Fibroblast of pulmonary artery (primary cell): ENCODE data around the gene ANKIB1.
A peak's percentile ranks its signal among the peaks of the same experiment; 100 is the strongest.
"Not testable (repeated sequence)": the region's sequence is repeated elsewhere in the genome, so short reads cannot be mapped to it uniquely, and the experiment has no call there.

Experiments
- DNase-seq: peaks from one replicate; pipeline ENCODE4 v3.0.0-alpha.2; 2010; ENCODE audit warnings: low read depth
- H3K4me3 ChIP-seq: replicated peaks from 2 replicates; pipeline ENCODE4 v1.5.1; 2011; ENCODE audit warnings: low read depth, mild to moderate bottlenecking, control low read depth, low read length, moderate library complexity
- TF ChIP-seq, protein P1 (sequence below): IDR thresholded peaks from 2 replicates; pipeline ENCODE4 v1.5.1; 2011; ENCODE audit warnings: mild to moderate bottlenecking, control low read depth, low read length, inconsistent platforms; ENCODE audit errors: missing control alignments

Gene ANKIB1

GRCh38 chr7:92397542-92397941 is 151.8 kb downstream of the ANKIB1 start:
- H3K4me3 ChIP-seq, result no peak overlapping the region
- no peak for DNase-seq
- TF ChIP-seq, protein P1, sequence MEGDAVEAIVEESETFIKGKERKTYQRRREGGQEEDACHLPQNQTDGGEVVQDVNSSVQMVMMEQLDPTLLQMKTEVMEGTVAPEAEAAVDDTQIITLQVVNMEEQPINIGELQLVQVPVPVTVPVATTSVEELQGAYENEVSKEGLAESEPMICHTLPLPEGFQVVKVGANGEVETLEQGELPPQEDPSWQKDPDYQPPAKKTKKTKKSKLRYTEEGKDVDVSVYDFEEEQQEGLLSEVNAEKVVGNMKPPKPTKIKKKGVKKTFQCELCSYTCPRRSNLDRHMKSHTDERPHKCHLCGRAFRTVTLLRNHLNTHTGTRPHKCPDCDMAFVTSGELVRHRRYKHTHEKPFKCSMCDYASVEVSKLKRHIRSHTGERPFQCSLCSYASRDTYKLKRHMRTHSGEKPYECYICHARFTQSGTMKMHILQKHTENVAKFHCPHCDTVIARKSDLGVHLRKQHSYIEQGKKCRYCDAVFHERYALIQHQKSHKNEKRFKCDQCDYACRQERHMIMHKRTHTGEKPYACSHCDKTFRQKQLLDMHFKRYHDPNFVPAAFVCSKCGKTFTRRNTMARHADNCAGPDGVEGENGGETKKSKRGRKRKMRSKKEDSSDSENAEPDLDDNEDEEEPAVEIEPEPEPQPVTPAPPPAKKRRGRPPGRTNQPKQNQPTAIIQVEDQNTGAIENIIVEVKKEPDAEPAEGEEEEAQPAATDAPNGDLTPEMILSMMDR, result no peak

DNA sequence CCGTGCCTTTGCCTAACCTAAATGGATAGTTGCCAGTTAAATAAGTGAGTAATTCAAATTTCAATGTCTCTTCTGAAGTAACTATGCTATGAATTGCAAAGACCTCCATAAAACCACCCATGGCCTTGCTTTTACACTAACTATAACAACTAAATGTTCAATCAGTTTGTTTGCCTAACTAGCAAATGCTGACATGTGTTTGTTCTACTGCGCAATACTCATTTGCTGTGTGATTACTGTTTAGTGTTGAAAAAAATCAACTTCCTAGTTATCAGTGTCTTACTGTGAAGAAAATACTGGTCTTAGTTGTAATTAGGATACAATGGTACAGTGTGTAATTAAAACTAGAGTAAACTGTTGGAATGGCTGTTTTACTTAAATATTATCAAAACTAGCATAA is 154.2 kb downstream of the ANKIB1 start:
- no peak for DNase-seq
- TF ChIP-seq, protein P1, result no peak
- H3K4me3 ChIP-seq, result no peak overlapping the region

DNA sequence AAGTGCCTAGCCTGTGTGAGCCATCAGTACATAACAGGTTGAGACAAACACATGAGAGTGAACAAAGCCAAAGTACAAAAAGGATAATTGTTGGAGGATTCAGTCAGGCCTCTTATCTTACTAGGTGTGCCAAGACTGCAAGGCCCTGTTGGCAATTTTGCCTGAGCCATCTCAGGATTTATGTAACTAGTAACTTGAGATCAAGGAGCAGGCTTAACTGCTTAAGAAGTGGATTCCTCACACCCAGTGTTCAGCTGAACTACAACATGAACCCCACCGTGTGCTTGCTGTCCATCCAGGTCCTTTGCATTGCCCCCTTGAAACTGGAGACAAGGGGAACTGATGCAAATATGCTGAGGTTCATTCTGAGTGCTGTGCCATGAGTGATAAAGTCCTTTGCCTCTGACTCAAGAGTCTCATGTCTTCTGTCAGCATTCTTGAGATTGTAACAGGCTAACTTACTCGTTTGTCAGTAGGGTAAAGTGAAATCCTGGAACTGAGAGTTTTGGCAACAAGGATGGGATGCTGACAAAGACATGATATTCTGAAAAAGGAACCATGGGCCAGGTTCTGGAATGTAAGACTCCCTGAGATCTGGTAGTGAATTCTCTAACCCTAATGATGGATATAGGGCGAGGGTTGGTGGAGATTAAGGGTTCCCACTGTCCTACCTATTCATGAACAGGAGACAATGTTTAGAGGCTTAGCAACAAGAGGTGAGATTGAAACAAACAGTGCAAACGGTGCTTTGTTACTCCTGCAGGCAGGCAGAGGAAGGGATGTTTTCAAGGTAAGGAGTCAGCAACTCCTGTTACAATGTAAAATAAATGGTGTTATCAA is 157.4 kb downstream of the ANKIB1 start:
- peak; percentile 30 for DNase-seq
- H3K4me3 ChIP-seq, result no peak overlapping the region
- TF ChIP-seq, protein P1, result no peak

GRCh38 chr7:92403760-92404074 is 157.9 kb downstream of the ANKIB1 start:
- H3K4me3 ChIP-seq, result no peak overlapping the region
- no peak for DNase-seq
- TF ChIP-seq, protein P1, result no peak

- TF ChIP-seq, protein P1, result peak; percentile 23
- no peak overlapping the region for H3K4me3 ChIP-seq
- DNase-seq, result peak; percentile 10
Observed at GRCh38 chr7:92404170-92404614, 158.4 kb downstream of the ANKIB1 start.

- TF ChIP-seq, protein P1, result no peak
- no peak overlapping the region for H3K4me3 ChIP-seq
- DNase-seq, result no peak
Observed at GRCh38 chr7:92409357-92409756, 163.6 kb downstream of the ANKIB1 start.

DNA sequence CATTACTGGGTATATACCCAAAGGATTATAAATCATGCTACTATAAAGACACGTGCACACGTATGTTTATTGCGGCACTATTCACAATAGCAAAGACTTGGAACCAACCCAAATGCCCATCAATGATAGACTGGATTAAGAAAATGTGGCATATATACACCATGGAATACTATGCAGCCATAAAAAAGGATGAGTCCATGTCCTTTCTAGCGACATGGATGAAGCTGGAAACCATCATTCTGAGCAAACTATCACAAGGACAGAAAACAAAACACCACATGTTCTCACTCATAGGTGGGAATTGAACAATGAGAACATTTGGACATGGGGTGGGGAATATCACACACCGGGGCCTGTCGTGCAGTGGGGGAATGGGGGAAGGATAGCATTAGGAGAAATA is 164.4 kb downstream of the ANKIB1 start:
- H3K4me3 ChIP-seq, DNase-seq: not testable (repeated sequence)
